NCI-H524 (cell line): Measurements from ENCODE around the gene DNAH3.
A peak's percentile ranks its signal among the peaks of the same experiment; 100 is the strongest.
"Not testable (repeated sequence)": the region's sequence is repeated elsewhere in the genome, so short reads cannot be mapped to it uniquely, and the experiment has no call there.

Source experiments
- DNase-seq, 2 experiments: peaks; one replicate each; lab custom pipeline; 2025; lab: John Stamatoyannopoulos, UW

The DNAH3 gene

DNA sequence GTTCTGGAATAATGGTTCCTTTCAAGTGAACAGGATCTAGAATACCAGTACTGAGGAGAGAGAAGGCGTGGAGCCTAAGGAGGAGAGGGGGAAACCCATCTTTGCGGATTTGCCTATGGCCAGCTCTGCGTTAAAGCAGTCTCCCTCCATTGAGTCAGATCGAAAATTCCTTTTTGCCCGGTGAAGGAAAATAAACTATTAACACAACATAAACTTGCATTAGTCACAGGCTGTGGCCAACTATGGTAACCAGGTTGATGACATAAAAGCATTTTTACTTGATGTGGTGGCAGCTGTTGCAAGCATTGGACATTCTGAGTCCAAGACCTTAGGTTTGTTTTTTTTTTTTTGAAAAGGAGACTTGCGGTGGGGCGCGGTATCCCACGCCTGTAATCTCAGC is 16.7 kb upstream of the DNAH3 start:
- DNase-seq, result no peak

DNA sequence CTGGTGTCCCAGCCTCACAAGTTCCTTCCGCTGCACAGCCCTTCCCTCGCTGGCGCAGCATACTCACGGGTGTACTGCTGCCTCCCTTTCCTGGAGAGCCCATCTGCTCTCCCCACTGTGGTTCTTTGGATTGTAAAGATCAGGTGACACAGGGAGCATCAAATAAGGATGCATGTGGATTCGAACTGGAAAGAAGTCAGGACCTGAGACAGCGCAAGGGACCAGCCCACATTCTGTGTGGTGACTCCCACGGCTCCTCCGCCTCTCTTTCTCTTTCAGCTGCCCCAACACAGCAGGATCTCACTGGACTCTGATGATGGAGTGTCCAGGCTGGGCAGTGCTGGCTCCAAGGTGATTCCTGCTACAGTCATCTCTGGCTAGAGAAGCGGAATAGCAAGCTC is 15.9 kb upstream of the DNAH3 start:
- DNase-seq, result peak; percentile 50 to 82

DNA sequence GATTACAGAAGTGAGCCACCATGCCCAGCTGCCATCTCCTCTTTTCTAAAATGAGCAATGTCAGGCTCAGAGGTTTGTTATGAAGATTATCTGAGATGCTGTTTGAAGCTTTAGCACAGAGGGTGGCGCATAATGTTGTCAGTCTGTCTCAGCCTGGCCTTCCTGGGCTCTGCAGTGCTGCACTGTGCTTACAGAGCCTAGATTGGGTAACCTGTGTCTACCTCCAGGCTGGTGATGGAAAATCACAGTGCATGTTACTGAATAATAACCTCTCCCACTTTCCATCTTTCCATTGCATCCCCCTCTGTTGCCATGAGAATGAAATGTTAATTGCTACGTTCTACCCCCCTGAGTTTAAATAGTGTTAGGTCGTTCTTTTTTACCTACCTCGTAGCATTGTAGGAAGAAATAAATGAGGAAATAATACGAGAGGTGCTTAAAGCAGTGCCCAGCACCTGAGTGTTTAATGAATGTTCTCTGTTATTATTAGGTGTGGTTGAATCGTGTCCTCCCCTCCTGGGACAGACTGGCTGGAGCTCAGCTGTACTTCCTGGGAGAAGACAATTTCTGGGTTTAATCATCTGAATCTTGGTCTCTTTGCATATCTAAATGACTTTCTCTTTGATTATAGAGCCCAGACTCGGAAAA is 14.0 kb upstream of the DNAH3 start:
- no peak for DNase-seq

DNA sequence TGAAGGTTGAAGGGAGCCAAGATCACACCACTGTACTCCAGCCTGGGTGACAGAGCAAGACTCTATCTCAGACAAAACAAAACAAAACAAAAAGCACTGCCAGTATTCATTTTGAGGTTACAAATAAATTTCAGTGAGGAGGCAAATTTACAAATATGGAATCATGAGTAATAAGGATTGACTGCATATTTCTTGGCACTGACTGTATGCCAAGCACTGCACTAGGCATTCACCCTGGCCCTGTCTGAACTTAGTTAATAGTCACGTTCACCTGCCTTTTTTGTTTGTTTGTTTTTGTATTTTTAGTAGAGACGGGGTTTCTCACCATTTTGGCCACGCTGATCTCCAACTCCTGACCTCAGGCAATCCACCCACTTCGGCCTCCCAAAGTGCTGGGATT is 12.9 kb upstream of the DNAH3 start:
- no peak for DNase-seq

DNA sequence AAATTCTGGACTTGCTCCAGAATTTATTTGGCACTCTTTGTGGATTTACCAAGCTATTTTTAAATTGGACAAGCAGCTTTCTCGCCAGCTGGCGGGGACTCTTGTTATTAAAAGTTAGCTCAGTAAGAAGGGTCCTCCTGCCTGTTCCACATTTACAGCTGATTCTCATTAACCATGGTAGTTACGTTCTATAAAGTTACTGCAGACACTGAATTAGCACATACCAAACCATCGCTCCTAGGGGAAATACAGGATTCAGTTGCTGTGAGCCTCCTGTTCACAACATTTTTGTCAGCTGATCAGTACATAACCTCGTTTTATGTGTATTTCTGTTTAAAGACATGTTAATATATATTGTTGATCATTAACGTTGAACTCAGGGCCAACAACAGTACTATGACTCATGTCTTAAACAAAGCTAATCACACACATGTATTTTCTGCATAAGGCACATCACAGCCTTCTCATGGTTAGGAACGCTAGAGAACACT is 12.1 kb upstream of the DNAH3 start:
- peak in 1 of 2 experiments; percentile 52 for DNase-seq

DNA sequence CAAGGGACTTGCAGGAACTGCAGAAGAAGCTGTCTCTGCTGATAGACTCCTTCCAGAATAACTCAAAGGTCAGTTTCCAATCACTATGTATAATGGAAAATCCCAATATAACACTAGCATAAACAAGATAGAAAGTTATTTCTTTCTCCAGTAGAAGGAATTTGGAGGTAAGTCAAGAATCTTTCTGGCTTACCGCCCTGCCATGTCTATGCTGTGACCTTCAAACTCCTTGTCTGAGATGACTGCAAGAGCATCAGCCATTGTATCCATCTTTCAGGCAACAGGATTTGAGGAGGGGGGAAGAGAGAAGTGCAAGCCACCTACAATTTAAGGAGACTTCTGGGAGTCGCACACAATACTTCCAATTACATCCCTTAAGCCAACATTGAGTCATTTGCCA is 10.6 kb upstream of the DNAH3 start:
- DNase-seq, result no peak

DNA sequence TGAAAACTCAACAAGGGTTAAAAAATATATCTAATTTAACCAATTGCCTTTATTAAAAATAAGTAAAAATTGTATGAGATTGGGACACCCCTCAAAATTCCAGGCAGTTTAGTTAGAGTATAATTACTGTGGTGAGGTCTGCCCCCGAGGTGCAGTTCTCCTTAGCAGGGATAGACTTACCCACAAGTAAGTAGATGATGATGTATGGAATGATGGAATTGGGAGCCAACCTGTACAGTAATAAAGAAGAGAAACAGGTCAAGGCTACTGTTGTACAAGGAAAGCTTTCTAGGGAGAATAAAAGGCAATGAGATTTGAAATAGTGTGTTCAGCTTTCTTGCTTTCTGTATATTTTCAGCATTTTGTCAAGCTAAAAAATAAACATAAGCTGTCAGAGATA is 9.6 kb upstream of the DNAH3 start:
- no peak for DNase-seq

DNA sequence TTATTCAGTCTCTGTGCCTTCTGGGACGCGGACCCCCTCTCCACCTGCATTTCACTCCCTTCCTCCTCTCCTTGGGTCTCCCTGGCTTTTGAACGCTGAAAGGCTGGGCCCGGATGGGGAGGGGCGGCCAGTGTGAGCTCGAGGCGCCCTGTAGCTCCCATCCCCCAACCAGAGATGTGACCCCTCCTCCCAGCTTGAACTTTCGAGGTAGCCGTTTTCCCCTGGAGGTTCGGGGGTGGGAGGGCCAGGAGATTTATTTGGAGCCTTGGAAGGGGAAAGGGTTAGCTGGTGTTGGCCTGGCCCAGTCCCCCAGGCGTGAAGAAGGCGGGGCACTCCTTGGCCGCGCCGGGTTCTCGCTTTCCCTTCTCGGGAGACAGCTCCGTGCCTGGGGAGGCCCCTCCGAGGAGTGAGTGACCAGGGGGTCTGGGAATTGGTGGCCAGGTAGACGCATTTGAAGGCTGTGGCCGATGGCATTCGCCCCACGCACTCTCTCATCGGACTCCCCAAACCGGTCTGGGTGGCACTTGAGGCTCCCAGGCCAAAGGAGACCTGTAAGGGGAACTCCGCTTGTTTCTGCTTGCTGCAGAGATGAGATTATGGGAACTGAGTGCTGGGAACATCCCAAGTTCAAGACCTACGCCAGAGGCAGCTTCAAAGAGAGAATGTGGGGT is 8.8 kb upstream of the DNAH3 start:
- no peak for DNase-seq

DNA sequence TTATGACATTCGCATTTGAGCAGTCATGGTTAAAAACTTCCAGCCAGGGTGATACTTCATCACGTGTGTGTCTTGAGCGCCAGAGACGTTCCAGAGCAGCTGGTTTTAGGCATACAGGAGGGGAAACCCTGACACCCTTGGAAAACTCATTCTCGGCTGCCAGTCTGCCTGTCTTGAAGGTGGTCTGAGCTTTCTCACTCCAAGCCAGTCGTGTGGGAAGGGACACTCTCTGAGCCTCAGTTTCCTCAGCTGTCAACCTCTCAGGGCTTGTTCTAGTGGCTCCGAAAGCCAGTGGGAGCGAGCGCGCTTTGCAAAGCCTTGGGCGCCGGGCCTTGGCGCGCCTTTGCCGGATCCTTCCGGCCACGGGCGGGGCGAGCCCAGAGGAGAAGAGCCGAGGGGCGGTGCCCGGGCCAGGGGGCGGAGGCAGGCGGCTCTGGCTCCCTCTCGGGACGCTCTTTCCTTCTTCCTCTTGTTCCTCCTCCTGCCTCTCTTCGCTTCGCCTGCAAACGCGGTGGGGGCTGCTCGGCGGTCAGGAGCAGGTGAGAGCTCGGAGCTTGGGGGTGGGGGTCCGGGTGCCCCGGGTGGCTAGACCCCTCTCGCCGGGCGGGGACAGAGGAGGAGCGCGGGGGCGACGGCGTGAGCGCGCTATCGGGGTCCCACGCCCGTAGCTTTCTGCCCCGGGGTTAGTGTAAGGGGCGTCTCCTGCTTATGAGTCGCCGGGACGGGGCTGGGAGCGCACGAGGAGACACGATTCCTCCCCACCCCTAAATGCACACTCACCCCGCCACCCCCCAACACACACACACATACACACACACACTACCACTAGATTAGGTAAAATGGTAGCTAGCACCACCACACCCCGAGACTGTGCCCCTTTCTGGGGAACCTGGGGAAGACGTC is 7.8 kb upstream of the DNAH3 start, which contains the start of gene LDAF1:
Gene LDAF1 (plus strand): TSS at position 467 of the 903 bp plus-strand sequence. CDS start 2,509 bp downstream, outside the sequence.
- DNase-seq, result peak; percentile 36 to 63

DNA sequence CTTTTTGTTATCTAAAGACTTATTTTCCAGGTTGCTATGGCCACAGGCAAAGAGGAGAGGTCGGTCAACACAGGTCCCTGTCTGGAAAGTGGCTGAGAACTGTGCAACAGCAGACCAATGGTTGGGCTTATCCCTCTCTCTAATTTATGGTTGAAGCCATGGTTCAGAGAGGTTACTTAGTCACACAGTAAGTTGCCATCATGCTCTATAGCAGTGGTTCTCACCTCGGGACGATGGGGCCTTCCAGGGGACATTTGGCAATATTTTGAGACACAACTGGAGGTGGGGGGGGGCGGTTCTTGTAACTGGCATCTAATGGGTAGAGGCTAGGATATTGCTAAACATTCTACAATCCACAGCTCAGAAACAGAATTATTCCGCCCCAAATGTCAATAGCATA is 7.0 kb upstream of the DNAH3 start:
- DNase-seq, result no peak

DNA sequence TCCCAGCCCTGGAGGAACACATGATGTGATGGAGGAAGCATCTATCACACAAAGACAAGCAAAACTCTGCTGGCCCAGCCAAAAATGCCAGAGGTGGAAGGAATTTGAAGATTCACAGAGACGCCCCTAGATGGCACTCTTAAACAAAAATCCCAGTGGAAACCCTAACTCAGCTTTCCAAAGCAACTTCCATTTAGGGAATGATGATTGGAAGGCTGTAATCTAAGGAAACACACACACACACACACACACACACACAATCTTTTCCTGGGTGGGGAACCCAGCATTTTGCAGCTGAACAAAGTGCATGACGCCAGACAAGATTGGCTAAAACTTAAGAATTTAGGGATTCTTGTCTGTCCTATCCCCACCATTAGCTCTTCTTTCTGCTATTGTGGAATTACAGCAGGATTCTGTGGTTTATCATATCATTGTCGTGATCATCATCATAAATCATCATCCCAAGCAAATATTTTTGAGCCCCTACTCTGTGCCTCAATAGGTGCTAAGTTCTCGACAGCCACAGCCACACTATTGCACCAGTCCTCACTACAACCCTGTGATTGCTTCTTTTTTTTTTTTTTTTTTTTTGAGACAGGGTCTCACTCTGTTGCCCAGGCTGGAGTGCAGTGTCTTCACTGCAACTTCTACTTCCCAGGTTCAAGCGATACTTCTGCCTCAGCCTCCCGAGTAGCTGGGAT is 6.3 kb upstream of the DNAH3 start:
- peak; percentile 39 to 75 for DNase-seq

DNA sequence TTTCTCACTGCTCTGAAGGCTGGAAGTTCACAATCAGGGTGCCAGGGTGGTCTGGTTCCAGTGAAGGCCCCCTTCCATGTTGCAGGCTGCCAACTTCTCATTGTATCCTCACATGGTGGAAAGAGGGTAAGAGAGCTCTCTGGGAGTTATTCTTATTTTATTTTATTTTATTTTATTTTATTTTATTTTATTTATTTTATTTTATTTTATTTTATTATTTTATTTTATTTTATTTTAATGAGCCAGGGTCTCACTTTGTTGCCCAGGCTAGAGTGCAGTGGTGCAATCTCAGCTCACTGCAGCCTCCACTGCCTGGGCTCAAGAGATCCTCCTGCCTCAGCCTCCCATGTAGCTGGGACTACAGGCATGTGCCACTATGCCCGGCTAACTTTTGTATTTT is 5.4 kb upstream of the DNAH3 start:
- not testable (repeated sequence) for DNase-seq

DNA sequence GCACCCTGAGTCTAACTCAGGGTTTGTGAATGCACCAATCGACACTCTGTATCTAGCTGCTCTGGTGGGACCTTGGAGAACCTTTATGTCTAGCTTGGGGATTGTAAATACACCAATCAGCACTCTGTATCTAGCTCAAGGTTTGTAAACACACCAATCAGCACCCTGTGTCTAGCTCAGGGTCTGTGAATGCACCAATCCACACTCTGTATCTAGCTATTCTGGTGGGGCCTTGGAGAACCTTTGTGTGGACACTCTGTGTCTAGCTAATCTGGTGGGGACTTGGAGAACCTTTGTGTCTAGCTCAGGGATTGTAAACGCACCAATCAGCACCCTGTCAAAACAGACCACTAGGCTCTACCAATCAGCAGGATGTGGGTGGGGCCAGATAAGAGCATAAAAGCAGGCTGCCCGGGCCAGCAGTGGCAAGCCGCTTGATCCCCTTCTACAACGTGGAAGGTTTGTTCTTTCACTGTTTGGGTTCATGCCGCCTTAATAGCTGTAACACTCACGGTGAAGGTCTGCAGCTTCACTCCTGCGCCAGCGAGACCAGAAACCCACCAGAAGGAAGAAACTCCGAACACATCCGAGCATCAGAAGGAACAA is 2.6 kb upstream of the DNAH3 start:
- DNase-seq, result peak in 1 of 2 experiments; percentile 30

DNA sequence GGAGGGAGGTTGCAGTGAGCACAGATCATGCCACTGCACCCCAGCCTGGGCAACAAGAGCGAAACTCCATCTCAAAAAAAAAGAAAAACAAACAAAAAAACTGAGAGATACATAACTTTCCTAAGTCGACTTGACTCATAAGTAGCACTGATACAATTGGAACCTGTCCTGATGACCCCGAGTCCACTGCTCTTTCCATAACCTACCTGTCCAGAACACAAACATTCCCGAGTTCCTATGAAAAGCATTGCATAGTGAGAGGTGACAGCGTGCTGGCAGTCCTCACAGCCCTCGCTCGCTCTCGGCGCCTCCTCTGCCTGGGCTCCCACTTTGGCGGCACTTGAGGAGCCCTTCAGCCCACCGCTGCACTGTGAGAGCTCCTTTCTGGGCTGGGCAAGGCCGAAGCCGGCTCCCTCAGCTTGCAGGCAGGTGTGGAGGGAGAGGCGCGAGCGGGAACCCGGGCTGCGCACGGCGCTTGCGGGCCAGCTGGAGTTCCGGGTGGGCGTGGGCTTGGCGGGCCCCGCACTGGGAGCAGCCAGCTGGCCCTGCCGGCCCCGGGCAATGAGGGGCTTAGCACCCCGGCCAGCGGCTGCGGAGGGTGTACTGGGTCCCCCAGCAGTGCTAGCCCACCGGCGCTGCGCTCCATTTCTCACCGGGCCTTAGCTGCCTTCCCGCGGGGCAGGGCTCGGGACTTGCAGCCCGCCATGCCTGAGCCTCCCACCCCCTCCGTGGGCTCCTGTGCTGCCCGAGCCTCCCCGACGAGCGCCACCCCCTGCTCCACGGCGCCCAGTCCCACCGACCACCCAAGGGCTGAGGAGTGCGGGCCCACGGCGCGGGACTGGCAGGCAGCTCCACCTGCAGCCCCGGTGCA is 1.7 kb upstream of the DNAH3 start:
- peak in 1 of 2 experiments; percentile 46 for DNase-seq

DNA sequence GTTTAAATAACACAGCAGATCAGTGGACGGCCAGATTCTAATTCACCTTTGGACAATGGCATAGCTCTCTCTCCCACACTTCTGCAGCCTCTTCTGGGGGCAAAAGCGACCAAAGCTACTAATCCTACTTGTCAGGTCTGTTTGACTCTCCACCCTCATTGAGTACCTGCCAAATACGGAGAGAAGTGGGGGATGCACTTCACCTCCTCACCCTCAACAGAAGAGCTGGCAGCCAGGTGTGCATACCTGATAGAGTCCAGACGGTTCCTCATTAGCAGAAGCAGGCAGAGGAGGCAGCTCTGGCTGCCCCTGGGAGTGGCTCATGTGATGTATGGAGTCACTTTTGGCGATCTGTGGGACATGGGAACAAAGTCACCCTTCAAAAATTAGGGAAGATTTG is 4.9 kb downstream of the DNAH3 start:
- no peak for DNase-seq

DNA sequence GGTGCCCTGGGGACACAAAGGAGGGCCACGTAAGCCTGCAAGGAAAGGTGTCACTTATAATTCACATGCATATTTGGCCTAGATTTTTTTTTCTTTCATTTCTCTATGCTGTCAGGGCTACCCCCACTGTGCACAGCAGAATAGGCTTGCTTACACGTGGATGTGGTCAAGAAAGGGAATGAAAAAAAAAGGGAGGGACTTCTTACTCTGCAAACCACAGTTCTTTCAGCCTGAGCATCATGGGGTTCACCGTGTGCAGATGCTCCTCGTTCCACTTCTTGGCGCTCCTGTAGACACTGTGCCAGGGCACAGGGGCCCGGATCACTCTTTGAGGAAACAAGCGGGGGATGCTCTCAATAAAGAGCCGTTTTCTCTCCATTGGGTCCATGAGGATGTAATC is 16.6 kb downstream of the DNAH3 start:
- no peak for DNase-seq

DNA sequence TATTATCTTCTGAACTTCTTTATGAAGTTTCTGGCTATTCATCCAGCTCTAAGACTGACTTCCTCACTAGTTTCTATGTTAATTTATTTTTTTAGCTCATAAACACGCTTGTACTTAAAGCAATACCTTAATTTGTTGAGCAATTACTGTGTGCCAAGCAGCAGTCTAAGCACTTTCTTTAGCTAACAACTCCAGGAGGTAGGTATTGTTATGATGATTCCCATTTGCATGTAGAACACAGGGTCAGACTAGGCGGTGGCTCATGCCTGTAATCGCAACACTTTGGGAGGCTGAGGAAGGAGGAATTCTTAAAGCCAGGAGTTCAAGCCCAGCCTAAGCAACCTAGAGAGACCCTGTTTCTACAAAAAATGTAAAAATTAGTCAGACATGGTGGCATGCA is 19.8 kb downstream of the DNAH3 start:
- no peak for DNase-seq

DNA sequence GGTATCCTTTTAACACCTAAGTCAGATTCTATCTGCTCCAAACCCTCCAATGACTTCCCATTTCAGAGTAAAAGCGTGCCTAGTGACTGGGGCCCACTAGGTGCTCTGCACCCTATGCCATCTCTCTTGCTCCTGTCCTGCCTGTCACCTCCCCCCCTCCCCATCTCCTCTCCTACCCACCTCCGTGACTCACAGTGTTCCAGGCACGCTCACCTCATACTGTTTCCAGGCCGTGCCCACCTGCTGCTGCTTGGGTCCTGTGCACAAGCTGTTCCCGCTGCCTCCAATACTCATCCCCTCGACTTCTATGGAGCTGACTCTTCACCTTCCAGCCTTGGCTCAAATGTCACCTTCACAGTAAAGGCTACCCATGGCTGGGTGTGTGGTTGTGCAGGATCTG is 21.7 kb downstream of the DNAH3 start:
- no peak for DNase-seq

DNA sequence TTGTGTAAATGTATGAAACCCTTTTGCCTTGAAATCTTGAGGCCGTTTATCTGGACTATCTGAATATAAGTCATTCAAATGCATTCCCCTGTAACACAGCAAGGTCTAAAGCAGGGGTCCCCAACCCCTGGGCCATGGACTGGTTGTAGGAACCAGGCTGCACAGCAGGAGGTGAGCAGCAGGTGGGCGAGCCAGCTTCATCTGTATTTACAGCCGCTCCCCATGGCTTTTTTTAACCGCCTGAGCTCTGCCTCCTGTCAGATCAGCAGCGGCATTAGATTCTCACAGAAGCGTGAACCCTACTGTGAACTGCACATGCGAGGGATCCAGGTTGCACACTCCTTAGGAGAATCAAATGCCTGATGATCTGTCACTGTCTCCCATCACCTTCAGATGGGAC is 24.1 kb downstream of the DNAH3 start:
- no peak for DNase-seq

DNA sequence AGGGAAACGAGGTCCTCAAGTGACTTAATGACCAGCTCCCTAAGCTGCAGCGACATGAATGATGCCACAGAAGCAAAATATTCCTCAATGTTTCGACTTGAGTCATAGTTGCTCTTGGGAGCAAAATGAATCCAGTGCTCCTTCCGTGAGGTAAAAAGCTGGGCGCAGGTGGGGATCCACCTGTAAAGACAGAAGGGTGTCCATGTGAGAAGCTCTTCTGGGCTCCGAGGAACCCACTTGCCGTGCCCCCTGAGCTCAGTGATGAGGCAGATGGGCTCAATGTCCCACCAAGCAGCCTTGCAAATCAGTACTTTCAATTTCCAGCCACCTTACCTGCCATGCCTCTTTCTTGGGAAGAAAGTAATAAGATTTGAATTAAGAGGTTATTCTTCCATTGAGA is 25.5 kb downstream of the DNAH3 start:
- no peak for DNase-seq
